Measurements from ENCODE around the gene TSGA10IP. TPM values are rescaled to one million over a fixed set of nuclear protein-coding genes. Genes with fewer than 3 reads are reported as not detected.

Gene TSGA10IP
- total and polyA plus RNA-seq, 2 experiments from 2014 or later: 1.6 to 2.0 TPM

DNA sequence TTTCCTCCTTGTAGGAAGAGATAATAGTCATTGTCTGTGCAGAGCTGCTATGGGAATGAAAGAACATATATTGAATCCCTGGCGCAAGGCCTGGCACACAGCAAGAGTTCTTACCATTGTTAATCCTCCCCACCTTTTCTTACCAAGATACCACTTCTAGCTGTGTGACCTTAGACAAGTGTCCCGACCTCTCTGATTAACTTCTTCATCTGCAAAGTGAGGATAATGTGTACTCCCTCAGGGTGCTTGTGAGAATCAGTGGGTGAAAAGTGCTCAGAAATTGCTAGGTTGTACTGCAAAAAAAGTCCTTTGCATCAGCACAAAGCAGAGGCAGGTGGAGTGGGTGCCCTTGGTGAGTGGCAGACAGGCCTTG lies 62.8 kb downstream of the TSGA10IP start:
- Histone ChIP-seq H3K79me2 (replicated peaks; ENCODE audit: insufficient read depth) (peaks cover 14% of the 10 kb centered on the region), H3K4me2 (no peak overlapping the region), H3K4me3 (no peak overlapping the region), H3K27ac (ENCODE audit: low read depth) (no peak overlapping the region), H3K27me3 (ENCODE audit: insufficient read depth) (peaks cover 22% of the 10 kb centered on the region), H4K20me1 (replicated peaks; ENCODE audit: insufficient read depth) (peaks cover 7% of the 10 kb centered on the region; the same call in 1 of the 2 replicates), H3F3A (replicated peaks; ENCODE audit: low read depth) (0 out of 2 replicates have a peak, but pooled peaks cover 15% of the 10 kb centered on the region), H3K4me1 (ENCODE audit: insufficient read depth) (peaks cover 12% of the 10 kb centered on the region; the same call in 1 of the 2 replicates), H2AFZ (no peak overlapping the region), H3K9me2 (ENCODE audit: insufficient read depth) (no peaks in the 10 kb centered on the region), H3K36me3 (ENCODE audit: insufficient read depth) (peaks cover 7% of the 10 kb centered on the region; the same call in 1 of the 2 replicates)
- no peak for TF ChIP-seq CTCF (conservative IDR thresholded peaks at IDR 0.05; ENCODE audit: low read depth in 2 of 2)
- TF ChIP-seq EZH2 (IDR thresholded peaks at IDR 0.05; ENCODE audit: low read depth, unreplicated experiment): no peak
- no peak for TF ChIP-seq JUNB (IDR thresholded peaks at IDR 0.05; ENCODE audit: unreplicated experiment)
- TF ChIP-seq ZNF462 (CRISPR knock-in tag; IDR thresholded peaks at IDR 0.05): no peak
- no peak for TF ChIP-seq ETS1 (IDR thresholded peaks at IDR 0.05)
- TF ChIP-seq REST (IDR thresholded peaks at IDR 0.05; ENCODE audit: unreplicated experiment): no peak
- no peak for TF ChIP-seq ZNF331 (CRISPR knock-in tag; IDR thresholded peaks at IDR 0.05; ENCODE audit: low read depth)
- no peak for TF ChIP-seq STAT1 (IDR thresholded peaks at IDR 0.05; ENCODE audit: unreplicated experiment)
- no peak for TF ChIP-seq CREB1 (CRISPR knock-in tag; IDR thresholded peaks at IDR 0.05; ENCODE audit: low read depth)
- TF ChIP-seq EZH2phosphoT487 (IDR thresholded peaks at IDR 0.05; ENCODE audit: unreplicated experiment): no peak
- no peak for TF ChIP-seq POLR2AphosphoS5 (IDR thresholded peaks at IDR 0.05; ENCODE audit: low read depth)
- no peak for TF ChIP-seq NANOG (IDR thresholded peaks at IDR 0.05; ENCODE audit: borderline replicate concordance)
- TF ChIP-seq ZNF114 (CRISPR knock-in tag; IDR thresholded peaks at IDR 0.05): no peak
- Mint-ChIP-seq H3K4me1 (peaks cover 20% of the 10 kb centered on the region), H3K9me3 (no peaks in the 10 kb centered on the region), H3K4me3 (no peak overlapping the region), H3K36me3 (ENCODE audit: low read depth) (peaks cover 27% of the 10 kb centered on the region), H3K27ac (no peak overlapping the region), H3K27me3 (ENCODE audit: insufficient read depth, low read depth, poor library complexity) (peaks cover 17% of the 10 kb centered on the region)
- DNase-seq (ENCODE audit: low spot score) (no peak), ATAC-seq (no peak)
